GM12873 (cell line): ENCODE measurements around the gene DNAH6.

Experiments
- CTCF ChIP-seq: IDR thresholded peaks from 2 replicates; pipeline ENCODE4 v1.5.1; 2012; ENCODE audit warnings: low read depth, mild to moderate bottlenecking, moderate library complexity, low read length, control low read depth; ENCODE audit not compliant: insufficient read depth; ENCODE audit errors: missing control alignments

The DNAH6 gene

GRCh38 chr2:84838434-84839145 is 322.3 kb downstream of the DNAH6 start:
- no peak for TF ChIP-seq CTCF

- no peak for TF ChIP-seq CTCF
Observed at GRCh38 chr2:84839851-84840250, 323.6 kb downstream of the DNAH6 start.

GRCh38 chr2:84840306-84840705 is 324.0 kb downstream of the DNAH6 start:
- no peak for TF ChIP-seq CTCF

GRCh38 chr2:84841577-84841976 is 325.3 kb downstream of the DNAH6 start:
- no peak for TF ChIP-seq CTCF

GRCh38 chr2:84844141-84844540 is 327.8 kb downstream of the DNAH6 start:
- no peak for TF ChIP-seq CTCF

GRCh38 chr2:84846041-84846663 is 329.9 kb downstream of the DNAH6 start:
- TF ChIP-seq CTCF, result no peak

GRCh38 chr2:84846741-84847142 is 330.4 kb downstream of the DNAH6 start:
- no peak for TF ChIP-seq CTCF
